DND-41 (cell line): ENCODE data around the gene SLC52A1.
"Not testable (repeated sequence)": the region's sequence is repeated elsewhere in the genome, so short reads cannot be mapped to it uniquely, and the experiment has no call there.

Experiments
- ATAC-seq: fragments of 200-7000 bp; cut with Tn5 transposase; 3 replicates; pipeline ENCODE4 v1.9.1; 2021; ENCODE audit warnings: low read depth; ENCODE audit not compliant: insufficient read depth
- DNase-seq: peaks from one replicate; pipeline ENCODE4 v3.0.0-alpha.2; 2020
- H2AFZ ChIP-seq: 2 replicates; pipeline ENCODE4 v1.6.0; 2012; ENCODE audit warnings: low read depth, low read length
- H3K27ac ChIP-seq: 2 replicates; pipeline ENCODE4 v1.5.1; 2012; ENCODE audit warnings: low read length, inconsistent platforms
- H3K27me3 ChIP-seq: fragments of 200-600 bp; sonication (generic); 2 replicates; pipeline ENCODE4 v1.6.0; 2012; ENCODE audit warnings: low read length, mild to moderate bottlenecking, inconsistent platforms; ENCODE audit not compliant: insufficient read depth, poor library complexity
- H3K36me3 ChIP-seq: 2 replicates; pipeline ENCODE4 v1.5.1; 2012; ENCODE audit warnings: low read length, inconsistent platforms; ENCODE audit not compliant: insufficient read depth
- H3K4me1 ChIP-seq: 2 replicates; pipeline ENCODE4 v1.5.1; 2012; ENCODE audit warnings: mild to moderate bottlenecking, low read length; ENCODE audit not compliant: insufficient read depth
- H3K4me2 ChIP-seq: 2 replicates; pipeline ENCODE4 v1.6.0; 2012; ENCODE audit warnings: mild to moderate bottlenecking, moderate library complexity, low read length, inconsistent platforms; ENCODE audit not compliant: insufficient read depth
- H3K4me3 ChIP-seq, 2 experiments: fragments of 200-600 bp in 1 of 2; shearing (Covaris generic) in 1 of 2; 2 replicates each; pipeline ENCODE4 v1.5.1; 2012 to 2016; ENCODE audit warnings: inconsistent platforms in 2 of 2, low read length in 2 of 2, mild to moderate bottlenecking in 2 of 2, low read depth in 1 of 2, moderate library complexity in 1 of 2
- H3K79me2 ChIP-seq: 2 replicates; pipeline ENCODE4 v1.6.0; 2012; ENCODE audit warnings: low read length, inconsistent platforms; ENCODE audit not compliant: insufficient read depth
- H3K9ac ChIP-seq: 2 replicates; pipeline ENCODE4 v1.6.0; 2012; ENCODE audit warnings: low read depth, mild to moderate bottlenecking, inconsistent platforms, low read length, moderate library complexity
- H3K9me3 ChIP-seq: 2 replicates; pipeline ENCODE4 v1.5.1; 2012; ENCODE audit warnings: low read length, moderate library complexity, mild to moderate bottlenecking, inconsistent platforms; ENCODE audit not compliant: insufficient read depth, severe bottlenecking
- H4K20me1 ChIP-seq: 2 replicates; pipeline ENCODE4 v1.6.0; 2012; ENCODE audit warnings: low read length; ENCODE audit not compliant: insufficient read depth
- EZH2 ChIP-seq: IDR thresholded peaks from 3 replicates; pipeline ENCODE4 v1.6.1; 2012; ENCODE audit warnings: borderline replicate concordance, low read depth, mild to moderate bottlenecking, moderate library complexity, low read length, inconsistent platforms; ENCODE audit not compliant: severe bottlenecking
- TF ChIP-seq, protein P1 (sequence below): IDR thresholded peaks from 2 replicates; pipeline ENCODE4 v1.5.1; 2012; ENCODE audit warnings: borderline replicate concordance, low read length, moderate library complexity, mild to moderate bottlenecking; ENCODE audit not compliant: poor library complexity, severe bottlenecking; ENCODE audit errors: extremely low read depth

The SLC52A1 gene

GRCh38 chr17:5033352-5034015 is 1.7 kb downstream of the SLC52A1 start:
- ATAC-seq (no peak), DNase-seq (no peak)
- Histone ChIP-seq H3K27me3 (no peaks in the 10 kb centered on the region), H3K9me3 (no peaks in the 10 kb centered on the region), H3K27ac (no peak overlapping the region; the same call in 1 of the 2 replicates), H2AFZ (no peak overlapping the region), H3K9ac (no peak overlapping the region), H3K79me2 (no peaks in the 10 kb centered on the region), H3K36me3 (no peaks in the 10 kb centered on the region), H3K4me2 (no peak overlapping the region), H3K4me1 (peaks cover 25% of the 10 kb centered on the region), H3K4me3 (no peak overlapping the region), H4K20me1 (no peaks in the 10 kb centered on the region)
- TF ChIP-seq, protein P1, sequence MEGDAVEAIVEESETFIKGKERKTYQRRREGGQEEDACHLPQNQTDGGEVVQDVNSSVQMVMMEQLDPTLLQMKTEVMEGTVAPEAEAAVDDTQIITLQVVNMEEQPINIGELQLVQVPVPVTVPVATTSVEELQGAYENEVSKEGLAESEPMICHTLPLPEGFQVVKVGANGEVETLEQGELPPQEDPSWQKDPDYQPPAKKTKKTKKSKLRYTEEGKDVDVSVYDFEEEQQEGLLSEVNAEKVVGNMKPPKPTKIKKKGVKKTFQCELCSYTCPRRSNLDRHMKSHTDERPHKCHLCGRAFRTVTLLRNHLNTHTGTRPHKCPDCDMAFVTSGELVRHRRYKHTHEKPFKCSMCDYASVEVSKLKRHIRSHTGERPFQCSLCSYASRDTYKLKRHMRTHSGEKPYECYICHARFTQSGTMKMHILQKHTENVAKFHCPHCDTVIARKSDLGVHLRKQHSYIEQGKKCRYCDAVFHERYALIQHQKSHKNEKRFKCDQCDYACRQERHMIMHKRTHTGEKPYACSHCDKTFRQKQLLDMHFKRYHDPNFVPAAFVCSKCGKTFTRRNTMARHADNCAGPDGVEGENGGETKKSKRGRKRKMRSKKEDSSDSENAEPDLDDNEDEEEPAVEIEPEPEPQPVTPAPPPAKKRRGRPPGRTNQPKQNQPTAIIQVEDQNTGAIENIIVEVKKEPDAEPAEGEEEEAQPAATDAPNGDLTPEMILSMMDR = no peak
- no peak for TF ChIP-seq EZH2

DNA sequence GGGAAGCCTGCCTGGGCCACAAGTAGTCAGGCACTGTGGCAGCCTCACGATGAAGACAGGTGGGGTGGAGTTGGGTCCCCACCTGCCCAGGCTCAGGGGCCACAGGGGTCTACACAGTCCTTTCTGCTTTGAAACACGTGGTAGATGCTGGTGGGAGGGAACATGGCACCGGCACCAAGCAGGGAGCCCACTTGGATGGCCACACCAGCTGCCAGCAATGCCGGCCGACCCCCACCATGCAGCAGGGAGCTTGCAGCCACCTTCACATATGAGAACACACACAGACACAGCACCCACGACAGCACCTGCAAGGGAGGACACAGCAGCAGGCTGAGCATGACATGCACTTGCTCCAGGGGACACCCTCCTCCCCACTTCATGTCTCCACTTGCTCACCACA is 2.4 kb downstream of the SLC52A1 start:
- TF ChIP-seq EZH2 = no peak
- TF ChIP-seq, protein P1 = no peak
- no peak overlapping the region for H2AFZ ChIP-seq
- H3K27me3 ChIP-seq = no peaks in the 10 kb centered on the region
- peak overlapping the region; percentile 97; the same call in 1 of the 2 replicates for H3K4me2 ChIP-seq
- H4K20me1 ChIP-seq = no peaks in the 10 kb centered on the region
- DNase-seq (no peak), ATAC-seq (no peak)
- no peak overlapping the region for H3K9ac ChIP-seq
- no peak overlapping the region for H3K4me3 ChIP-seq
- no peaks in the 10 kb centered on the region for H3K36me3 ChIP-seq
- no peak overlapping the region for H3K27ac ChIP-seq
- H3K79me2 ChIP-seq = no peaks in the 10 kb centered on the region
- H3K4me1 ChIP-seq = peaks cover 25% of the 10 kb centered on the region
- H3K9me3 ChIP-seq = no peaks in the 10 kb centered on the region

GRCh38 chr17:5031365-5032082 is 3.7 kb downstream of the SLC52A1 start:
- Histone ChIP-seq H3K9ac (peak overlapping the region; percentile 73), H3K79me2 (no peaks in the 10 kb centered on the region), H2AFZ (peak overlapping the region; percentile 99), H3K4me1 (peaks cover 25% of the 10 kb centered on the region), H3K4me3 (peak overlapping the region; percentile 48 to 73), H3K27ac (peak overlapping the region; percentile 75), H4K20me1 (no peaks in the 10 kb centered on the region), H3K4me2 (peak overlapping the region; percentile 97), H3K9me3 (no peaks in the 10 kb centered on the region), H3K36me3 (no peaks in the 10 kb centered on the region), H3K27me3 (no peaks in the 10 kb centered on the region)
- TF ChIP-seq EZH2 = no peak
- TF ChIP-seq, protein P1 = peak; percentile 83
- ATAC-seq (peak; percentile 85), DNase-seq (peak; percentile 88)

DNA sequence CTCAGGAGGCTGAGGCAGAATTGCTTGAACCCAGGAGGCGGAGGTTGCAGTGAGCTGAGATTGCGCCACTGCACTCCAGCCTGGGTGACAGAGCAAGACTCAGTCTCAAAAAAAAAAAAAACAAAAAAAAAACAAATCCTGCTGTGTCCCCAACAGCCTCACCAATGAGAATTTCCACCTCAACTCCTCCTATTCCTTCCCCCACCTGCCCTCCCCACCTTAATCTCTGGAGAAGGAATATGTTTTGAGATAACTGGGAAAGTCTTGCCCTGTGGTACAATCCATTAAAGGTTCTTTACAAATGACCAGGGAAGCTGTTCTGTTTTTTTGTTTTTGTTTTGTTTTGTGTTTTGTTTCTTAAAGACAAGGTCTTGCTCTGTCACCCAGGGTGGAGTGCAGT is 5.1 kb downstream of the SLC52A1 start:
- Histone ChIP-seq H3K4me1 (peaks cover 25% of the 10 kb centered on the region), H2AFZ (peak overlapping the region; percentile 54; the same call in 1 of the 2 replicates), H3K4me2 (0 out of 2 replicates have a peak overlapping the region, but pooled peaks have one; percentile 97)
- H3K27me3 ChIP-seq, H3K9me3 ChIP-seq, H3K79me2 ChIP-seq, ATAC-seq, H3K9ac ChIP-seq, H3K27ac ChIP-seq, H3K4me3 ChIP-seq, H3K36me3 ChIP-seq, DNase-seq, H4K20me1 ChIP-seq: not testable (repeated sequence)
